ENCODE results near the gene DPEP3.
"Not testable (repeated sequence)": the region's sequence is repeated elsewhere in the genome, so short reads cannot be mapped to it uniquely, and the experiment has no call there.

The DPEP3 gene

DNA sequence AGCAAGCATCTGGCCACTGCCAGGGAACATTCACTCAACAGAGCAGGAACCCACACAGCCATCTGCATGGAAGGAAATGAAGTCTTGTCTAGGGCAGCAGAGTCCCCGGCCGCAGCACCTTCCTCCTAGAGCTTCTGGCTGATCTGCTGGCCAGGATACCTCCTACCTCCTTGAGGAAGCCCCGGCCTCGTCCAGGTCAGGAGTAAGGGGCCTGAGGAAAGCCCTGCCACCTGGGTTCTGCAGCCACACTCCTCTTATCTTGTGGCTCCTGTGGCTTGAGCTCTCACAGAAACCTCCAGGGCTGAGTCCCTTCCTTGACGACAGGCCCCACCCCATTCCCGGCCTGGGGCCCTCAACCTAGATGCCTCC, 13.7 kb upstream of the DPEP3 start:
- not testable (repeated sequence) for FAIRE-seq; DNase-seq (ENCODE audit: insufficient read length, low spot score)

DNA sequence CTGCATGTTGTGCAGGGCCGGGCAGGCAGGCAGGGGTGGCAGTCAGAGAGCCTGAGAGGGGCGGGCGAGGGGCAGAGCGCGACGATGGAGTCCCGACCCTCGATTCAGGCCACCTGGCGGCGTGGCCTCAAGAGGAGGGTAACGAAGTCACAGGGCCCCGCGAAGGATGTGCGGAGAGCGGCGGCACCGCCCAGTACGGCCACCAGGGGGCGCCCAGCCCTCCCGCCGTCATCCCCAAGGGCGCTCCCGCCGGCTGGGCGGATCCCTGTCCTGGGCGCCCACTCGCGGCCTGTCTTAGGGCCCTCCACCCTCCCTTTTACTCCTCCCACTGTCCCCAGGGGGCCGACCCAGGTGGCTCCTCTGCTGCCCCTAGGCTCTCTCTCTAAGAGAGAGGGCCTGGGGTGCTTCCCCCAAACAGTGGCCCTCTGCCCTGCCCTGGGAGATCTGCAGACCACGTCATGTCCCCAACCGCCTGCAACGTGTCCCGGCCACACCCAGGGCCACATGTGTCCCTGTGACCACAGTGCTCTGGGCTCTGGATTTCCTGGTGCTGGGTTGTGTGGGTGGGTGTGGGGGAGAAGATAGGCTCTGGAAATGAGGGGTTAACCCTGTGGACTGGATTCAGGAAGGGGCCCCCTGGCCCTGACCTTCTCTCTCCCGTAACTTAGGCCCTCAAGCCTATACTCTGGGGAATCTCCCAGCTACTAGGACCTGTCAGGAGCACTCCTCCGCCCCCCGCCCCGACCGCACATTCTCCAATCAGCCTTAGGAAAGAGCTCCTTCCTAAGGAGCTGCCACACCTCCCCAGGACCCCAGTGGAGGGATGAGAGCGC, 13.1 kb upstream of the DPEP3 start:
- no peak for FAIRE-seq
- peak; percentile 88 for DNase-seq (ENCODE audit: insufficient read length, low spot score)

DNA sequence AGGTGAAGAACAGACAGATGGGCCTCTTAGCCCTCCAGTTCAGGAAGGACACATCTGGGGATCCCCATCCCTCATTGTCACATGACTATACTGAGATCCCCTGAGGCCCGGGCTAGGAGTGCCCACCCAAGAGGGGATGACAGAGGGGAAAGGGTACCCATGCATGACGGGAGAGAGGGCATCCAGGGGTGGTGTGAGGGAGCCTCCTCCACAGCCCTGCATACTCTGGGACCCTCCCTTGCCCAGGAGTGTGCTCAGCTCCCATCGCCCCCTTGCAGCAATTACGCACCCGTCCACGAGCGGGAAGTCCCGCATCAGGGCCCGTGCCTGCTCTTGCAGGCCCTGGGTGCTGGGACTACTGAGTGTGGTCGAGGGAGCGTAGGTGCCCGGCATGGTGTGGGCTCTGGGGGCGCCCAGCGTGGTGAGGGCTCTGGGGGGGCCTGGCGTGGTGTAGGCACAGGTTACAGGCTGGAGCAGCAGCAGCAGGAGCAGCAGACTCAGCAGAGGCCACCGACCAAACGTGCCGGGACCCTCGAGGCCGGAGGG, 12.4 kb upstream of the DPEP3 start:
- FAIRE-seq: no peak
- no peak for DNase-seq (ENCODE audit: insufficient read length, low spot score)

DNA sequence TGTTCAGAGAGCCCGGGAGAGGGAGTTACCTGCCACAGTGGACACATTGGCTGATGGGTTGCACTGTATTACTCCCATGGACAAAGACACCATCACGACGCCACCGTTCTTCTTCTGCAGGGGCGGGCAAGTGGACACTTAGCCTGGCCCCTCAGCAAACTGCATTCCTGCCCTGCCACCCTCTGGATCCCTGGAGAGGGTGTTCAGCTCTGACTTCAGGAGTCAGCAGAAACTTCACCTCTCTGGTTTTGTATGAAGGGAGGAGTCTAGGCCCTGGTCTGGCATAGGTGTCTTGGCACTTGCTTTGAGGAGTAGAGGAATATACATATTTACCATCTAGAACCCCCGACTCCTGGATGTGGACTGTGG, 9.7 kb upstream of the DPEP3 start:
- DNase-seq (ENCODE audit: insufficient read length, low spot score) (no peak), FAIRE-seq (no peak)

DNA sequence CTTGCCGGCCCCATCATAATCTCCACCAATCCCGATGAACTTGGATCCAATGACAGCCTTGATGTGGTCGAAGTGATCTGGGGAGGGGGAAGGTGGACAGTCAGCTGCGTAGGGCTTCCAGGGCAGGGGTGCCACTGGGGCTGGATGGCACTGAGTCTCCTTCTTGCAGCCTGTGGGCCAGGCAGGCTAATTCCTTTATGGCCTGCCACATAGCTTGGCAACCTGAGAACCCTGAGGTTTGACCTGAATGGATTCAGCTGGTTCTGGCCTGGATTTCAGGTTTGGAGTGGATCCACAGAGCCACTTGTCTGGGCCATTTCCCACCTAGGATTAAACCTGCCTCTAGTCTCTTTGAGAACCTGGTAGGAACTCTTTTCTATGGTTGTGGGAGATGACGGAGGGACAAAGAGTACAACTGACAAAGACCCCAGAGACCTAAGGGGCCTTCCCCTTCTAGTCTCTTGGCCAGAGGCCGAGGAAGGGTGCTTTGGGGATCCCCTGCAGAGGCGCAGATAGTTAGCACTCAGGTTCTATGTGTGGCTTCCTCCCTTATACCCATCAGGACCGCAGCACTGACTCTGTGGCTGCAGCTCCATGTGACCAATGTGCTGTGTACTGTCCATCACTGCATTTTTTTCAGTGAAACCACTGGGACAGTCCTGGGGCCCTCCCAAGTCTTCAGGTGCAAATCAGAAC, 9.2 kb upstream of the DPEP3 start:
- FAIRE-seq (no peak), DNase-seq (ENCODE audit: insufficient read length, low spot score) (no peak)

DNA sequence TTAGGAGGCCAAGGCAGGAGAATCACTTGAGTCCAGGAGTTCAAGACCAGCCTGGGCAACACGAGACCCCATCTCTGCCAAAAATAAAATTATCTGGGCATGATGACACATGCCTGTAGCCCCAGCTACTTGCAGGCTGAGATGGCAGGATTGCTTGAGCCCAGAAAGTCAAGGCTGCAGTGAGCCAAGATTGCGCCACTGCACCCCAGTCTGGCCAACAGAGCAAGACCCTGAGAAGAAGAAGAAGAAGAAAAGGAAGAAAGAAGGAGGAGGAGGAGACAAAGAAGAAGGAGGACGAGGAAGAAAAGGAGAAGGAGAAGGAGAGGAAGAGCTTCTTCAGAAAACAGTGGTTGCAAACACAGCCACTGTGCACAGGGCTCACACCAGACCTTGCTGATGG, 8.4 kb upstream of the DPEP3 start:
- DNase-seq (ENCODE audit: insufficient read length, low spot score) (no peak), FAIRE-seq (no peak)

DNA sequence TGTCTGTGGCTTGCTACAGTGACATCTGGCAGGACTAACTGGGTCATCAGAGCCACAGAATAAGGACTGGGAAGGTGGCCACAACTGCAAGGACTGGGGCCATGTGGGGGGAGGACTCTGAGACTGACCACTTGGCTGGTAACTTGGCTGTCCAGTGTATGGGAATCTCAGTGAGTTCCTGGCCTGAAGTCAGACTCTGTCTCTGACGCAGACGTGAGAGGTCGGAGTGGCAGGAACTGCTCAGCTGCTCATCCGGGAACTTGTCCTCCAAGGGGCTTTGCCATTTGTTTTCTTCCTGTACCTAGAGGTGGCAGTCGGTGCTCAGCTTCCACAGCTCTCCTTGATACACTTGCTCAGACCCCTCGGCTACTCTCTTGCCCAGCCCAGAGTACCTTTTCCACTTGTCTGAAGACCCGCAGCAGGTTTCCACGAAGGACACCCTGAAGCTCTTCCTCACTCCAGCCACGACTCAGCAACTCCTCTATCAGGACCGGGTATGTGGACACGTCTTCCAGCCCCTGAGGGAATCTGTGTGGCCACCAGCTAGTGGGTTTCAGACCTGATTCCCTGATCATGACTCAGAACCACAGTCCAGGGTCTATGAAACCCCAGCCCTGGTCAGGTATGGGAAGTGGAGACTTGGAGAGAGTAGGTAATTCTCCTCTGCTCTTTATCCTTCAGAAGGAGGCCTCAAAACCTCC, 7.3 kb upstream of the DPEP3 start:
- FAIRE-seq: no peak
- no peak for DNase-seq (ENCODE audit: insufficient read length, low spot score)

DNA sequence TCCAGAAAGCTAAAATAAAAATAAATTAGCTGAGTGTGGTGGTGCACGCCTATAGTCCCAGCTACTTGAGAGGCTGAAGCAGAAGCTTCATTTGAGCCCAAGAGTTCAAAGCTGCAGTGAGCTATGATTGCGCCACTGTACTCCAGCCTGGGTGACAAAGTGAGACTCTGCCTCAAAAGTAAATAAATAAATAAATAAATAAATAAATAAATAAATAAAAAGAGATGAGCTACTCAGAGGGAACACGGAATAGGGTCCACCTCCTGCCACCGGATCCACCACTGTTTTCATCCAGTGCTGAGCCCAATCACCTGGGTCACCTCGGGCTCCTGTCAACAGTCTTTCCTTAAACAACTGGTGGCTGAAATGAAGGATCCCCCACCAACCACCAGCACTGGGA, 6.7 kb upstream of the DPEP3 start:
- FAIRE-seq: no peak

DNA sequence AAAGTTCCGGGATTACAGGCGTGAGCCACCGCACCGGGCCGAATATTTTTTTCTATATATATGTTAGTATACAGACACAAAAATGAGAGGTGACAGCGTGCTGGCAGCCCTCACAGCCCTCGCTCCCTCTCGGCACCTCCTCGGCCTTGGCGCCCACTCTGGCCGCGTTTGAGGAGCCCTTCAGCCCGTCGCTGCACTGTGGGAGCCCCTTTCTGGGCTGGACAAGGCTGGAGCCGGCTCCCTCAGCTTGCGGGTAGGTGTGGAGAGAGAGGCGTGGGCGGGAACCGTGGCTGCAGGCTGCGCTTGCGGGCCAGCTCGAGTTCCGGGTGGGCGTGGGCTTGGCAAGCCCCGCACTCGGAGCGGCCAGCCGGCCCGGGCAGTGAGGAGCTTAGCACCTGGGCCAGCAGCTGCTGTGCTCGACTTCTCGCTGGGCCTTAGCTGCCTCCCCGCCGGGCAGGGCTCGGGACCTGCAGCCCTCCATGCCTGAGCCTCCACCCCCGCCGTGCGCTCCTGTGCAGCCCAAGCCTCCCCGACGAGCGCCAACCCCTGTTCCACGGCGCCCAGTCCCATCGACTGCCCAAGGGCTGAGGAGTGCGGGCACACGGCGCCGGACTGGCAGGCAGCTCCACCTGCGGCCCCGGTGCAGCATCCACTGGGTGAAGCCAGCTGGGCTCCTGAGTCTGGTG, 1.9 kb upstream of the DPEP3 start:
- DNase-seq (ENCODE audit: insufficient read length, low spot score): no peak
- no peak for FAIRE-seq

More for the DNA sequence above, 6.7 kb upstream of the DPEP3 start:
- DNase-seq (ENCODE audit: insufficient read length, low spot score): no peak

DNA sequence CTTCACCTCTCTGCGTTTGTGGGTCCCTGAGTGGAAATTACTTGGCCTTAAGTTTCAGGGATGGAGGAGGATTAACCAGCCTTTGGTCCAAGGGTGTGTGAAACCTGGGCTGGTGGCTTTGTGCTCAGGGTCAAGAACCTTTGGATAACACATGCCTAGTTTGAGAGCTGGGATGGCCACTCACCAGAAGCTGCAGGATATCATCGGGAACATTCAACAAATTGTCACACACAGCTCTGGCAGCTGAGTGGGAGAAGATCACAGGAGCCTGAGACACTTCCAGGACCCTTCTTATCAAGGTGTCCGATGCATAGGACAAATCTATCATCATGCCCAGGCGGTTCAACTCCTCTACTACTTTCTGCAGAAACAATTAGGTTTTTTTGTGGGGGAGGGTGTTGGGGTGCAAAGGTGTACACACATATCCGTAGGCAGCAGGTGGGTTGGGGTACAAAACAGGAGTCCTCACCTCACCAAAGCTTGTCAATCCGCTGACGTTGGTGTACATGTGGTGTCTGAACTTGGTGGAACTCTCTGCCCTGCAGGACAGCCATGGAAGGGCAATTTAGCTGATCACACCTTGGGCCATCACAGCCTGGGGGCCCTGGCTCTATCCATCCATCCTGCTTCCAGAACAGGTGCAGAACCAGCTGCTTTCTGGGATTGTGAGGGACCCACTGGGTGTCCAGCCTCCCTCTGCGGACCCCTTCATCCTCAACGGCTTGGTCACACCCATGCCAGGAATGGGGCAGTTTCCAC, 2.7 kb downstream of the DPEP3 start:
- FAIRE-seq (no peak), DNase-seq (ENCODE audit: insufficient read length, low spot score) (no peak)

DNA sequence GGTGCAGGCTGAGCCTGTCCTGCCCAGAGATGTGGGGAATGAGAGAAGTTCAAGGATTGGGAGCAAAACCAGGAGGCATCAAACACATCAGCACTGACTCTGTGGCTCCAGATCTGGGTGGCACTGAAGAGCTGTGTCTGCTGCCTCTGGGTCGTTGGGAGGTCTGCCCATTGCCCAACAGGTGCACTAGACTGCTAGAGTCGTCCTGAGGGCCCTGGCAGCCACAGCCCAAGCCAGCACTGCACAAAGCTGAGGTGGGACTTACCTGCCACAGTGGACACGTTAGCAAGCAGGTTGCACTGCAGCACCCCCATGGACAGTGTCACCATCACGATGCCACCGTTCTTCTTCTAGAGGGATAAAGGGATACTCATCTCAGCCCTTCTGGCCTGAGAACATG, 3.3 kb downstream of the DPEP3 start:
- DNase-seq (ENCODE audit: insufficient read length, low spot score) (no peak), FAIRE-seq (no peak)

DNA sequence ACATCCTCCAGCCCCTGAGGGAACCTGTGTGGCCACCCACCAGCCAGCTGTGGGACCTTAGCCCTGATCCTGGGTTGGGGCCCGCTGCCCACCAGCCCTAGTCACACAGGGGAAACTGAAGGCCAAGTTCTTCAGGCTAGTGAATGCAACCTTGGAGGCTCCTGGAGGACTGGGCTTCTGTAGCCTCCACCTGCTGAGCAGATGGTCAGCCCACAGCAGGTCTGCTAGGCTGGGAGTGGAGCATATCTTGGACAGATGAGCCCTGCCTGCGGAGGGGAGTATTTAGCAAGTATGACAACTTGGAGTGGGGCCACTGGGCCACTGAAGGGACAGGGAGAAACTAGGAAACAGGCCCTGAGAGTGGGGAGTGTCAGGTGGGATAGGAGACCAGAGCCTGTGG, 4.1 kb downstream of the DPEP3 start:
- DNase-seq (ENCODE audit: insufficient read length, low spot score): no peak
- FAIRE-seq: no peak

DNA sequence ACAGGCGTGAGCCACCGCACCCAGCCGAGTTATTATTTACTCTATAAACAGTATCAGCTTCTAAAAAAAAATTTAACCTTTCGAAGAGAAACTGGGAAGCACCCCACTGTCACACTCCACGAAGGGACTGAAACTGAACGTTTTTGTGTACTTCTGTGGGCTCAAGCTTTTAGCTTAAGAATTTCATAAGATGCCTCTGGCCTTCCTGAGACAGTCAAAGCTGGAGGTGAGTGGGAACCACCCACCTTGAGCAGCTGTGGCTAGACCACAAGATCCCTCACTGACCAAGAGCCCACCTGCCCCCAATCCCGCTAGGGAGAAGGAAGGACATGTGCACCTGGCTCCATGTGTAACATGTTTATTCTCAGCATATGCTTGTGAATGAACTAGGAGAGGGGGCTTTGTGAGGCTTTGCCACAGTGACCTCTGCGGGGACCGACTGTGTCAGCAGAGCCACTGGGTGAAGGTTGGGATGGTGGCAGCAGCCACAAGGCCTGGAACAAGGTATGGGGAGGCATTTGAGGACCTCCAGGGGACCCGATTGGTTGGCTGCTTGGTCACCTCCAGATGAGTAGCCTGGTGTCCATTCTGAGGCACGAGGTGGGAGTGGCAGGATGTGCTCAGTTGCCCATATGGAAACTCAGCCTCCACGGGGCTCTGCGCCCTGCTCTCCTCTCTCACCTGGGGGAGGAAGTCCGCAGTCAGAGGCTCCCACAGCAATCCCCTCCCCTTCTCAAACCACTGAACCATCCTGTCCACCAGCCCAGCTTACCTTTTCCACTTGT, 4.8 kb downstream of the DPEP3 start:
- FAIRE-seq: no peak
- no peak for DNase-seq (ENCODE audit: insufficient read length, low spot score)

DNA sequence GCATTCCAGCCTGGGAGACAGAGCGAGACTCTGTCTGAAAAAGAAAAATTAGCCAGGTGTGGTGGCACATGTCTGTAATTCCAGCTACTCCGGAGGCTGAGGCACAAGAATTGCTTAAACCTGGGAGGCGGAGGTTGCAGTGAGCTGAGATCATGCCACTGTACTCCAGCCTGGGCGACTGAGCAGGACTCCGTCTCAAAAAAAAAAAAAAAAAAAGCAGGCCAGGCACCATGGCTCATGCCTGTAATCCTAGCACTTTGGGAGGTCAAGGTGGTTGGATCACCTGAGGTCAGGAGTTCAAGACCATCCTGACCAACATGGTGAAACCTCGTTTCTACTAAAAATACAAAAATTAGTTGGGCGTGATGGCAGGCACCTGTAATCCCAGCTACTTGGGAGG, 8.0 kb downstream of the DPEP3 start:
- DNase-seq (ENCODE audit: insufficient read length, low spot score); FAIRE-seq: not testable (repeated sequence)

DNA sequence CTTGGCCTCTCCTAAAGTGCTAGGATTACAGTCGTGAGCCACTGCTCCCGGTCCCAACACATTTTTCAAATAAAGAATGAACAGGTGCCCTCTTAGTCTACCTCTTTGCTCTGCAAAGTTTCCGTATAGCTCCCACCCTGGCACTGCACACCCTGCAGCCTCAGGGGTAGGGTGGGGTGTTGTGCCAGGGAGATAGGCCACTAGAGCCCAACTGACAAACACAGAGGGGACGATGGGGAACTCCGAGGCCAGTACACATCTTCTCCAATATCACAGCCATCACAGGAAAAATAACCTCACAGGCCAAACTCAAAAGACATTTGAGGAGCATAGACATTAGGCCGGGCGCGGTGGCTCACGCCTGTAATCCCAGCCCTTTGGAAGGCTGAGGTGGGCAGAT, 9.2 kb downstream of the DPEP3 start:
- no peak for DNase-seq (ENCODE audit: insufficient read length, low spot score)
- FAIRE-seq: no peak

DNA sequence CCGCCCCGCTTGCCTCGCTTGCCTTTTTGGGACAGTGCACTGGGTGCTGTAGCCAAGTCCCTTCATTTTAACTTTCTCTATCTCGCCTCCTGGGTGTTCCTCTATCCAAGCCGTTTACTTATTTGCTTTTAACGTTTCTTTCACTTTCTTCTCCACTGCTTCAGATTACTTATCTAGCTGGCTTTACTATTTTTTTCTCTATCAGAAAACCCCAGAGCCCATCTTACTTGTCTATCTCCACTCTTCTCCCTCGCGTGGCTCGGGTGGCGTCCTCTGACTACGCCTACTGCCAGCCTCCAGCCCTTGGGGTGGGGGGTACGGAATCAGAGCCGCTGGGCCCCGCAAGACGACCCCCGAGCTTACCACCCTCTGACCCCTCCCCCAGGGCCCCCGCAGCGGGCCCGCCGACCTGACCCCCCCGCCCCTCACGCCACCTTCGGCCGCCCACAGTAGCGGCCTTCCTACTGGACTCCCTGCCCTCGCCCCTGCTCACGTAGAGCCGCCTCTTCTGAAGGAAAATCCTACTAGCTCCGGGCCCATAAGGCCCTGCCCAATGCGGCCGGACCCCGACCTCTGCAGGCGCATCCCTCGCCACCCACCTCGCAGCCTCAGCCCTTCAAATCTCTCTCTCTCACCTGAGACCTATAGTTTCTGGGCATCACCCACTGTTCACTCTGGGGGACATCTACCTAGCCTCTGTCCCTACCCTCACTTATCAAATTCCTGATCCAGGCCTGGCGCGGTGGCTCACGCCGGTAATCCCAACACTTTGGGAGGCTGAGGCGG, 10.9 kb downstream of the DPEP3 start:
- FAIRE-seq (no peak), DNase-seq (ENCODE audit: insufficient read length, low spot score) (no peak)

DNA sequence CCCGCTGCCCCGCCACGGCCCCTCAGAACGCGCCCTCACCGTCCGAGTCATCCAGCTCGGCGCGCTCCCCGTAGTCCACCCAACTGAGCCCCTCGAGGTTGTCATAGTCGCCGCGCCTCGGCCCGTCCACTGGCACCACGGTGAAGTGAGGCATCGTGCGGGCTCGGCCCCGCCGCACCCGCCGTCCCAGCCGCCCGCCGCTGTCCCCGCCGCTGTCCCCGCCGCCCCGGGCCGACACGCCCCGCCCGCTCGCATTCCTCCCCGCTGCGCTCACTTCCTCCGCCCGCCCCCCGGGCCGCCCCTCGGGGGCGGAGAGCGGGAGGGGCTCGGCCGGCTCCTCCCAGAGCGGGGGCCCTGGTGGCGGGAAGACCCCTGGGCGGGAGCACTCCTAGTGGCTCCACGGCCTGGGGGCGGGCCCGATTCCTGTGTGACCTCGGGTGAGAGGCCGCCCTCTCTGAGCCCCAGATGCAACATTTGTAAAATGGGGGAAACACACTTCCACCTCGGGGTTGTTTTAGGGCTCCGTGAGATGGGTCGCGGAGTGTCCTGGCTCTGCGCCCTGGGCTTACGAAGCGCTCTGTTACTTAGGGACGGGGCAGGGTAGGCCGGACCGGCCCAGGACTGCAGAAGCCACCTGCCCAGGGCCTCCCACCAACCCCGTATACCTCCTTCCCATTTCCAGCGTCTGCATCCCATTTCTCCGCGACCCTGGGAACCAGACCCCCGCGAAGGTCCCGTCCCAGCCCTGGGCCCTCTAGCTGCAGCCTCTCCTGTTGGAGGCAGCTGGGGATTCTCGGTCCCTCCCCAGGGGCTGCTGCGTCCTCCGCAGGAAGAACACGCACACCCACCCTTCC, 11.7 kb downstream of the DPEP3 start, which contains the start of gene SLC12A4:
TSS of gene SLC12A4 (minus strand) at position 238 of the 854 bp plus-strand sequence. CDS start at position 154, 84 bp downstream.
- DNase-seq (ENCODE audit: insufficient read length, low spot score) (peak; percentile 93), FAIRE-seq (peak; percentile 76)

Measured in HTR-8/SVneo (cell line).